GM12878 (cell line): ENCODE results near the gene SDCCAG8.

Experiments
- HDAC6 ChIP-seq: fragments of 200-600 bp; sonication (generic); IDR thresholded peaks from one replicate; pipeline ENCODE4 v1.8.0; 2017; ENCODE audit warnings: antibody characterized with exemption; ENCODE audit not compliant: unreplicated experiment
- POLR2A ChIP-seq: IDR thresholded peaks from 2 replicates; pipeline ENCODE4 v1.6.1; 2011; ENCODE audit warnings: low read depth, mild to moderate bottlenecking, low read length
- TF ChIP-seq, protein P1 (sequence below): IDR thresholded peaks from 2 replicates; pipeline ENCODE4 v1.6.1; 2011; ENCODE audit warnings: mild to moderate bottlenecking, low read depth, low read length, moderate library complexity; ENCODE audit not compliant: insufficient replicate concordance
- TF ChIP-seq, protein P2 (sequence below), 3 experiments: IDR thresholded peaks in 2 of 3; conservative IDR thresholded peaks in 1 of 3; 2 replicates each; pipeline ENCODE4 v1.5.1; 2011; ENCODE audit warnings: low read depth in 3 of 3, low read length in 3 of 3, mild to moderate bottlenecking in 3 of 3, control low read depth in 2 of 3, moderate library complexity in 2 of 3, inconsistent platforms in 1 of 3, mixed read lengths in 1 of 3; ENCODE audit not compliant: control insufficient read depth in 2 of 3, insufficient read depth in 1 of 3; ENCODE audit errors: extremely low read depth in 1 of 3

- TF ChIP-seq, protein P1, sequence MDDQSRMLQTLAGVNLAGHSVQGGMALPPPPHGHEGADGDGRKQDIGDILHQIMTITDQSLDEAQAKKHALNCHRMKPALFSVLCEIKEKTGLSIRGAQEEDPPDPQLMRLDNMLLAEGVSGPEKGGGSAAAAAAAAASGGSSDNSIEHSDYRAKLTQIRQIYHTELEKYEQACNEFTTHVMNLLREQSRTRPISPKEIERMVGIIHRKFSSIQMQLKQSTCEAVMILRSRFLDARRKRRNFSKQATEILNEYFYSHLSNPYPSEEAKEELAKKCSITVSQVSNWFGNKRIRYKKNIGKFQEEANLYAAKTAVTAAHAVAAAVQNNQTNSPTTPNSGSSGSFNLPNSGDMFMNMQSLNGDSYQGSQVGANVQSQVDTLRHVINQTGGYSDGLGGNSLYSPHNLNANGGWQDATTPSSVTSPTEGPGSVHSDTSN, result no peak
- TF ChIP-seq, protein P2, sequence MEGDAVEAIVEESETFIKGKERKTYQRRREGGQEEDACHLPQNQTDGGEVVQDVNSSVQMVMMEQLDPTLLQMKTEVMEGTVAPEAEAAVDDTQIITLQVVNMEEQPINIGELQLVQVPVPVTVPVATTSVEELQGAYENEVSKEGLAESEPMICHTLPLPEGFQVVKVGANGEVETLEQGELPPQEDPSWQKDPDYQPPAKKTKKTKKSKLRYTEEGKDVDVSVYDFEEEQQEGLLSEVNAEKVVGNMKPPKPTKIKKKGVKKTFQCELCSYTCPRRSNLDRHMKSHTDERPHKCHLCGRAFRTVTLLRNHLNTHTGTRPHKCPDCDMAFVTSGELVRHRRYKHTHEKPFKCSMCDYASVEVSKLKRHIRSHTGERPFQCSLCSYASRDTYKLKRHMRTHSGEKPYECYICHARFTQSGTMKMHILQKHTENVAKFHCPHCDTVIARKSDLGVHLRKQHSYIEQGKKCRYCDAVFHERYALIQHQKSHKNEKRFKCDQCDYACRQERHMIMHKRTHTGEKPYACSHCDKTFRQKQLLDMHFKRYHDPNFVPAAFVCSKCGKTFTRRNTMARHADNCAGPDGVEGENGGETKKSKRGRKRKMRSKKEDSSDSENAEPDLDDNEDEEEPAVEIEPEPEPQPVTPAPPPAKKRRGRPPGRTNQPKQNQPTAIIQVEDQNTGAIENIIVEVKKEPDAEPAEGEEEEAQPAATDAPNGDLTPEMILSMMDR (IDR thresholded peaks at IDR 0.05 in 2 of 3, conservative IDR thresholded peaks at IDR 0.05 in 1 of 3; ENCODE audit: control insufficient read depth in 2 of 3, extremely low read depth in 1 of 3, insufficient read depth in 1 of 3, low read depth in 3 of 3, low read length in 3 of 3), result no peak
- TF ChIP-seq HDAC6 (no peak), POLR2A (no peak)
Observed at GRCh38 chr1:243493156-243494129, 237.6 kb downstream of the SDCCAG8 start.
